ENCODE results near the gene TBC1D10A.

GRCh38 chr22:30291058-30291892 lies 35.5 kb downstream of the TBC1D10A start:
- TF ChIP-seq TAF1 (IDR thresholded peaks at IDR 0.05; ENCODE audit: borderline replicate concordance, low read depth, low read length) (no peak), POLR2AphosphoS5 (IDR thresholded peaks at IDR 0.05; ENCODE audit: low read depth, low read length) (no peak), CTCF (IDR thresholded peaks at IDR 0.05) (no peak), ZBTB33 (IDR thresholded peaks at IDR 0.05; ENCODE audit: borderline replicate concordance, low read depth) (no peak), EP300 (IDR thresholded peaks at IDR 0.05; ENCODE audit: borderline replicate concordance in 1 of 2, low read depth in 1 of 2, low read length in 1 of 2) (no peak), CHD2 (IDR thresholded peaks at IDR 0.05; ENCODE audit: low read length, partially characterized antibody) (no peak), REST (IDR thresholded peaks at IDR 0.05; ENCODE audit: low read depth, low read length) (no peak), PBX3 (IDR thresholded peaks at IDR 0.05) (no peak)
